HEK293 (cell line): ENCODE results near the gene ZNF735.

Experiments
- CTCF ChIA-PET: fragments of 350-600 bp; formaldehyde crosslinking; extraction: SDS; loops from one replicate; lab custom pipeline; 2021; ENCODE audit warnings: antibody characterized with exemption; lab: Yijun Ruan, JAX
- POLR2A ChIA-PET: fragments of 300-600 bp; formaldehyde crosslinking; extraction: SDS; loops from one replicate; lab custom pipeline; 2020; ENCODE audit warnings: antibody characterized with exemption, inconsistent platforms; lab: Yijun Ruan, JAX
- H3K27ac ChIP-seq: fragments of 200-500 bp; sonication (Bioruptor generic); 2 replicates; pipeline ENCODE4 v1.5.1; 2014; ENCODE audit warnings: low read depth, low read length, control low read depth, inconsistent platforms; ENCODE audit errors: extremely low read depth
- H3K36me3 ChIP-seq, 2 experiments: fragments of 200-500 bp in 1 of 2; sonication (Bioruptor generic) in 1 of 2; 1 replicate in 1 of 2; 2 replicates in 1 of 2; pipeline ENCODE4 v1.5.1; 2014 to 2017; ENCODE audit warnings: inconsistent platforms in 2 of 2, low read length in 2 of 2; ENCODE audit not compliant: control insufficient read depth in 2 of 2, insufficient read depth in 1 of 2
- H3K4me1 ChIP-seq: fragments of 200-500 bp; sonication (Bioruptor generic); 2 replicates; pipeline ENCODE4 v1.5.1; 2014; ENCODE audit warnings: mild to moderate bottlenecking, low read length, inconsistent platforms; ENCODE audit not compliant: control insufficient read depth, insufficient read depth
- H3K4me3 ChIP-seq: 2 replicates; pipeline ENCODE4 v1.5.1; 2011; ENCODE audit warnings: low read depth, mild to moderate bottlenecking, control low read depth, low read length, moderate library complexity
- H3K9me3 ChIP-seq: fragments of 200-500 bp; sonication (Bioruptor generic); 2 replicates; pipeline ENCODE4 v1.5.1; 2014; ENCODE audit warnings: low read depth, low read length, inconsistent platforms; ENCODE audit not compliant: control insufficient read depth, insufficient read depth
- BCL11A ChIP-seq: fragments of 450-650 bp; formaldehyde crosslinking; IDR thresholded peaks from 2 replicates; pipeline ENCODE4 v1.5.1; 2016; ENCODE audit warnings: low read depth, missing biosample characterization, missing genetic modification characterization
- BCL11B ChIP-seq: fragments of 450-650 bp; formaldehyde crosslinking; IDR thresholded peaks from 2 replicates; pipeline ENCODE4 v1.5.1; 2016; ENCODE audit warnings: low read depth, missing biosample characterization, missing genetic modification characterization
- HOXC10 ChIP-seq: sonication (generic); formaldehyde crosslinking; IDR thresholded peaks from 2 replicates; pipeline ENCODE4 v1.8.1; 2023; ENCODE audit warnings: mild to moderate bottlenecking, missing genetic modification reagents
- KLF8 ChIP-seq: fragments of 450-650 bp; formaldehyde crosslinking; IDR thresholded peaks from 2 replicates; pipeline ENCODE4 v1.5.1; 2016; ENCODE audit warnings: missing biosample characterization, missing genetic modification characterization
- KLF9 ChIP-seq: fragments of 450-650 bp; formaldehyde crosslinking; IDR thresholded peaks from 2 replicates; pipeline ENCODE4 v1.5.1; 2016; ENCODE audit warnings: missing biosample characterization, missing genetic modification characterization, low read depth
- REPIN1 ChIP-seq: fragments of 450-650 bp; formaldehyde crosslinking; IDR thresholded peaks from 2 replicates; pipeline ENCODE4 v1.5.1; 2017; ENCODE audit warnings: missing biosample characterization, missing genetic modification characterization, low read depth
- ZBTB8A ChIP-seq: fragments of 450-650 bp; formaldehyde crosslinking; IDR thresholded peaks from 2 replicates; pipeline ENCODE4 v1.5.1; 2016; ENCODE audit warnings: missing biosample characterization, missing genetic modification characterization
- ZFP69B ChIP-seq: fragments of 450-650 bp; formaldehyde crosslinking; IDR thresholded peaks from 2 replicates; pipeline ENCODE4 v1.5.1; 2016; ENCODE audit warnings: missing biosample characterization, missing genetic modification characterization
- ZNF138 ChIP-seq: fragments of 450-650 bp; formaldehyde crosslinking; IDR thresholded peaks from 2 replicates; pipeline ENCODE4 v1.5.1; 2016; ENCODE audit warnings: missing biosample characterization, missing genetic modification characterization, borderline replicate concordance
- ZNF140 ChIP-seq: fragments of 450-650 bp; formaldehyde crosslinking; IDR thresholded peaks from 2 replicates; pipeline ENCODE4 v1.5.1; 2016; ENCODE audit warnings: missing biosample characterization, missing genetic modification characterization
- ZNF16 ChIP-seq: fragments of 450-650 bp; formaldehyde crosslinking; IDR thresholded peaks from 2 replicates; pipeline ENCODE4 v1.5.1; 2016; ENCODE audit warnings: low read depth, missing biosample characterization, missing genetic modification characterization
- ZNF214 ChIP-seq: fragments of 450-650 bp; formaldehyde crosslinking; IDR thresholded peaks from 2 replicates; pipeline ENCODE4 v1.5.1; 2017; ENCODE audit warnings: missing biosample characterization, mild to moderate bottlenecking, missing genetic modification characterization, borderline replicate concordance
- ZNF529 ChIP-seq: fragments of 450-650 bp; formaldehyde crosslinking; IDR thresholded peaks from 2 replicates; pipeline ENCODE4 v1.5.1; 2017; ENCODE audit warnings: missing genetic modification characterization, missing biosample characterization; ENCODE audit not compliant: insufficient replicate concordance
- ZNF530 ChIP-seq: fragments of 450-650 bp; formaldehyde crosslinking; IDR thresholded peaks from 2 replicates; pipeline ENCODE4 v1.5.1; 2016; ENCODE audit warnings: low read depth, missing biosample characterization, missing genetic modification characterization
- ZNF626 ChIP-seq: fragments of 450-650 bp; sonication (Bioruptor Pico); formaldehyde crosslinking; IDR thresholded peaks from 2 replicates; pipeline ENCODE4 v1.5.1; 2018; ENCODE audit warnings: missing biosample characterization, missing genetic modification characterization, inconsistent platforms
- ZNF664 ChIP-seq: fragments of 450-650 bp; formaldehyde crosslinking; IDR thresholded peaks from 2 replicates; pipeline ENCODE4 v1.5.1; 2016; ENCODE audit warnings: missing biosample characterization, missing genetic modification characterization
- ZXDB ChIP-seq: fragments of 450-650 bp; formaldehyde crosslinking; IDR thresholded peaks from 2 replicates; pipeline ENCODE4 v1.5.1; 2016; ENCODE audit warnings: missing biosample characterization, missing genetic modification characterization
- TF ChIP-seq, protein P1 (sequence below): fragments of 450-650 bp; formaldehyde crosslinking; IDR thresholded peaks from 2 replicates; pipeline ENCODE4 v1.5.1; 2017; ENCODE audit warnings: missing biosample characterization, missing genetic modification characterization
- TF ChIP-seq, protein P2 (sequence below): fragments of 450-650 bp; formaldehyde crosslinking; IDR thresholded peaks from 2 replicates; pipeline ENCODE4 v1.5.1; 2016; ENCODE audit warnings: missing biosample characterization, missing genetic modification characterization
- TF ChIP-seq, protein P3 (sequence below): fragments of 450-650 bp; formaldehyde crosslinking; IDR thresholded peaks from 2 replicates; pipeline ENCODE4 v1.5.1; 2016; ENCODE audit warnings: missing biosample characterization, missing genetic modification characterization
- TF ChIP-seq, protein P4 (sequence below): fragments of 450-650 bp; formaldehyde crosslinking; IDR thresholded peaks from 2 replicates; pipeline ENCODE4; 2016; ENCODE audit warnings: missing biosample characterization, missing genetic modification characterization

ZNF735 gene

DNA sequence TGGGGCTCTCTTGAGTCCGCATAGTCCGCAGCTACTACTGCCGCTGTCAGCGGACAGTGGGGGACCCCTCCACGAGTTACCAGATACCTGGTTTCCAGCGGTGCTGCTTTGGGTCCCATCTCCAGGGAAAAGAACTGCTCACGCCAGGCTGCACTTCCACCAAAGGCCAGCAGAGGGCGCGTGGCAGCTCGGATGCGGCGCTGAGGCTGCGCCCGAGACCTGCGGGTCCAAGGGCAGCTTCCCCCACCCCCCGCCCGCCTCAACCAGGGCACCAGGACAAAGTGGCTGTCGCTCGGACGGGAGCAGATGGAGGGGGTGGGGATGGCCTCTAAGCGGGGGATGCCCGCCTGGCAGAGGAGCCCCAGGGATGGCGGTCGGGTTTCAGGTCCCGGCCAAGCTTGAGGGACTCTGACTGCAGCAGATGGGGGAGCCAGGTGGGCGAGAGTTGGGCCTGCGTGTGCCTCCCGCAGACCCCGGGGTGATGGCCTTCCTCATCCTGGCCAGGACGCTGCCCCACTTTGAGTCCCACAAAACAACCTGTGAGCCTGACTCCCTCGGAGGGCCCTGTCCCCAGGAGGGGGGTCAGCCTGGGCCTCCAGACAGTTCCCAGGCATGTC is 23.8 kb upstream of the ZNF735 start:
- H3K9me3 ChIP-seq = no peaks in the 10 kb centered on the region
- no peak overlapping the region for H3K4me3 ChIP-seq
- H3K36me3 ChIP-seq = no peaks in the 10 kb centered on the region
- TF ChIP-seq ZNF529 (tag by site-specific recombination) (no peak), ZBTB8A (tag by site-specific recombination) (no peak), ZNF214 (tag by site-specific recombination) (no peak)
- ChIA-PET CTCF (interaction anchor here (0.5 to 0.7 kb wide), 4 partner anchors 71 to 440 kb away, joined by 3 to 5 read pairs (median 4); no protein-coding TSS in a partner anchor), POLR2A (no interaction called here)
- no peak overlapping the region for H3K27ac ChIP-seq
- H3K4me1 ChIP-seq = no peaks in the 10 kb centered on the region

DNA sequence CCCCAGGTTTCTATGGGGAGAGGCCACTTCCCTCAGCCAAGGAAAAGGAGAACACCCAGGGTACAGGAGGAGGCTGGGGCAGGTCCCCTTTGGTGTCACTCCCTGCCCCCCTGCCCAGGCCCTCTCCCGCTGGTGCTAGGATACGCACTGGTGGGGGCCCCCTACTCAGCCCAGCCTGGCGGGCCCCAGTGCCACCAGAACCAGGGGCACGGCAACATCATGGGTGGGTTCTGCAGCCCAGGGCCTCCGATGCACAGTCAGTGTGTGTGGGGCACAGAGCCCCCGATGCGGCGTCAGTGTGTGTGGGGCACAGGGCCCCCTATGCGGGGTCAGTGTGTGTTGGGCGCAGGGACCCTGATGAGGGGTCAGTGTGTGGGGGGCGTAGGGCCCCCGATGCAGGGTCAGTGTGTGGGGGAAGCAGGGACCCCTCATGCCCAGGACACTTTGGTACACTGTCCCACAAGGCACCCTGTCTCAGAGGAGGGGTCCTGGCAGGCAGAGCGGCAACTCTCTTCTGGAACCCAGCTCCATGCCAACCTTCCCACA is 23.1 kb upstream of the ZNF735 start:
- ChIA-PET POLR2A (no interaction called here), CTCF (interaction anchor here (0.7 kb wide), 1 partner anchor 440 kb away, joined by 3 read pairs; no protein-coding TSS in a partner anchor)
- Histone ChIP-seq H3K4me3 (no peak overlapping the region), H3K9me3 (no peaks in the 10 kb centered on the region), H3K4me1 (no peaks in the 10 kb centered on the region), H3K27ac (no peak overlapping the region), H3K36me3 (no peaks in the 10 kb centered on the region)
- TF ChIP-seq KLF8 (tag by site-specific recombination) (no peak), BCL11B (no peak)

DNA sequence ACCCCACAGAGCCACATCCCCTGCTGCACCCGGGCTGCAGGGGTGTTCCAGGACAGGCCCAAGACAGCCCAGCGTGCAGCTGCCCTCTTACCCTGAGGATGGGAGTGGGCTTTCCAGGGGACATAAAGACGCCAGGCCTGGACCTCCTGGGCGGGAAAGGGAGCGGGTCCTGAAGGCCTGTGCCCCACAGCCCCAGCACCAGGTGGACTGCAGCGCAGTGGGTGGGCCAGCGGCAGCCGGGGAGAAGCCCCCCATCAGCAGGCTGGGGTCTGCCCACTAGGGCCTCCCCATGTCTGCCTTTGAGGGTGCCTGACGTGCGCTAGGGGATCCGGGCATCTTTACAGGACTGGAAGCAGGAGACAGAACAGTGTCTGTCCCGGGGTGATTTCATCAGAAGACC is 22.6 kb upstream of the ZNF735 start:
- CTCF ChIA-PET = interaction anchor here (0.7 kb wide), 1 partner anchor 251 kb away, joined by 5 read pairs; no protein-coding TSS in a partner anchor
- H3K4me3 ChIP-seq = no peak overlapping the region
- no peaks in the 10 kb centered on the region for H3K36me3 ChIP-seq
- POLR2A ChIA-PET = no interaction called here
- no peaks in the 10 kb centered on the region for H3K4me1 ChIP-seq
- no peaks in the 10 kb centered on the region for H3K9me3 ChIP-seq
- H3K27ac ChIP-seq = no peak overlapping the region
- TF ChIP-seq ZNF530 (tag by site-specific recombination) (no peak), ZNF626 (tag by site-specific recombination) (no peak), ZXDB (tag by site-specific recombination) (no peak), ZNF664 (tag by site-specific recombination) (no peak), ZNF529 (tag by site-specific recombination) (no peak), BCL11A (no peak), ZNF138 (tag by site-specific recombination) (no peak), ZNF140 (no peak), KLF9 (tag by site-specific recombination) (no peak), ZFP69B (tag by site-specific recombination) (no peak), REPIN1 (tag by site-specific recombination) (no peak), ZNF16 (tag by site-specific recombination) (no peak), HOXC10 (CRISPR knock-in tag) (no peak)
- TF ChIP-seq, protein P1, sequence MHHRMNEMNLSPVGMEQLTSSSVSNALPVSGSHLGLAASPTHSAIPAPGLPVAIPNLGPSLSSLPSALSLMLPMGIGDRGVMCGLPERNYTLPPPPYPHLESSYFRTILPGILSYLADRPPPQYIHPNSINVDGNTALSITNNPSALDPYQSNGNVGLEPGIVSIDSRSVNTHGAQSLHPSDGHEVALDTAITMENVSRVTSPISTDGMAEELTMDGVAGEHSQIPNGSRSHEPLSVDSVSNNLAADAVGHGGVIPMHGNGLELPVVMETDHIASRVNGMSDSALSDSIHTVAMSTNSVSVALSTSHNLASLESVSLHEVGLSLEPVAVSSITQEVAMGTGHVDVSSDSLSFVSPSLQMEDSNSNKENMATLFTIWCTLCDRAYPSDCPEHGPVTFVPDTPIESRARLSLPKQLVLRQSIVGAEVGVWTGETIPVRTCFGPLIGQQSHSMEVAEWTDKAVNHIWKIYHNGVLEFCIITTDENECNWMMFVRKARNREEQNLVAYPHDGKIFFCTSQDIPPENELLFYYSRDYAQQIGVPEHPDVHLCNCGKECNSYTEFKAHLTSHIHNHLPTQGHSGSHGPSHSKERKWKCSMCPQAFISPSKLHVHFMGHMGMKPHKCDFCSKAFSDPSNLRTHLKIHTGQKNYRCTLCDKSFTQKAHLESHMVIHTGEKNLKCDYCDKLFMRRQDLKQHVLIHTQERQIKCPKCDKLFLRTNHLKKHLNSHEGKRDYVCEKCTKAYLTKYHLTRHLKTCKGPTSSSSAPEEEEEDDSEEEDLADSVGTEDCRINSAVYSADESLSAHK = no peak
- TF ChIP-seq, protein P2, sequence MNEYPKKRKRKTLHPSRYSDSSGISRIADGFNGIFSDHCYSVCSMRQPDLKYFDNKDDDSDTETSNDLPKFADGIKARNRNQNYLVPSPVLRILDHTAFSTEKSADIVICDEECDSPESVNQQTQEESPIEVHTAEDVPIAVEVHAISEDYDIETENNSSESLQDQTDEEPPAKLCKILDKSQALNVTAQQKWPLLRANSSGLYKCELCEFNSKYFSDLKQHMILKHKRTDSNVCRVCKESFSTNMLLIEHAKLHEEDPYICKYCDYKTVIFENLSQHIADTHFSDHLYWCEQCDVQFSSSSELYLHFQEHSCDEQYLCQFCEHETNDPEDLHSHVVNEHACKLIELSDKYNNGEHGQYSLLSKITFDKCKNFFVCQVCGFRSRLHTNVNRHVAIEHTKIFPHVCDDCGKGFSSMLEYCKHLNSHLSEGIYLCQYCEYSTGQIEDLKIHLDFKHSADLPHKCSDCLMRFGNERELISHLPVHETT (tag by site-specific recombination) = no peak
- TF ChIP-seq, protein P3, sequence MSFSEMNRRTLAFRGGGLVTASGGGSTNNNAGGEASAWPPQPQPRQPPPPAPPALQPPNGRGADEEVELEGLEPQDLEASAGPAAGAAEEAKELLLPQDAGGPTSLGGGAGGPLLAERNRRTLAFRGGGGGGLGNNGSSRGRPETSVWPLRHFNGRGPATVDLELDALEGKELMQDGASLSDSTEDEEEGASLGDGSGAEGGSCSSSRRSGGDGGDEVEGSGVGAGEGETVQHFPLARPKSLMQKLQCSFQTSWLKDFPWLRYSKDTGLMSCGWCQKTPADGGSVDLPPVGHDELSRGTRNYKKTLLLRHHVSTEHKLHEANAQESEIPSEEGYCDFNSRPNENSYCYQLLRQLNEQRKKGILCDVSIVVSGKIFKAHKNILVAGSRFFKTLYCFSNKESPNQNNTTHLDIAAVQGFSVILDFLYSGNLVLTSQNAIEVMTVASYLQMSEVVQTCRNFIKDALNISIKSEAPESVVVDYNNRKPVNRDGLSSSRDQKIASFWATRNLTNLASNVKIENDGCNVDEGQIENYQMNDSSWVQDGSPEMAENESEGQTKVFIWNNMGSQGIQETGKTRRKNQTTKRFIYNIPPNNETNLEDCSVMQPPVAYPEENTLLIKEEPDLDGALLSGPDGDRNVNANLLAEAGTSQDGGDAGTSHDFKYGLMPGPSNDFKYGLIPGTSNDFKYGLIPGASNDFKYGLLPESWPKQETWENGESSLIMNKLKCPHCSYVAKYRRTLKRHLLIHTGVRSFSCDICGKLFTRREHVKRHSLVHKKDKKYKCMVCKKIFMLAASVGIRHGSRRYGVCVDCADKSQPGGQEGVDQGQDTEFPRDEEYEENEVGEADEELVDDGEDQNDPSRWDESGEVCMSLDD = no peak
- TF ChIP-seq, protein P4, sequence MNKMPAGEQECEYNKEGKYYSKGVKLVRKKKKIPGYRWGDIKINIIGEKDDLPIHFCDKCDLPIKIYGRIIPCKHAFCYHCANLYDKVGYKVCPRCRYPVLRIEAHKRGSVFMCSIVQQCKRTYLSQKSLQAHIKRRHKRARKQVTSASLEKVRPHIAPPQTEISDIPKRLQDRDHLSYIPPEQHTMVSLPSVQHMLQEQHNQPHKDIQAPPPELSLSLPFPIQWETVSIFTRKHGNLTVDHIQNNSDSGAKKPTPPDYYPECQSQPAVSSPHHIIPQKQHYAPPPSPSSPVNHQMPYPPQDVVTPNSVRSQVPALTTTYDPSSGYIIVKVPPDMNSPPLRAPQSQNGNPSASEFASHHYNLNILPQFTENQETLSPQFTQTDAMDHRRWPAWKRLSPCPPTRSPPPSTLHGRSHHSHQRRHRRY (tag by site-specific recombination) = no peak
